ENCODE measurements around the gene BCAN. TPM values are rescaled to one million over a fixed set of nuclear protein-coding genes. Genes with fewer than 3 reads are reported as not detected.

The BCAN gene
- total and polyA plus RNA-seq, 2 experiments from 2014 or later: 0.23 to 0.86 TPM

- H3K4me1 ChIP-seq (ENCODE audit: low read depth): peaks cover 26% of the 10 kb centered on the region
- no peak overlapping the region for H3K4me3 ChIP-seq
- no peak overlapping the region for H3K27ac ChIP-seq
- peak; percentile 71 to 76 for DNase-seq (ENCODE audit: low read depth in 1 of 2, low spot score in 1 of 2)
- H3K9me3 ChIP-seq (ENCODE audit: low read depth): no peaks in the 10 kb centered on the region
- H3K36me3 ChIP-seq: no peaks in the 10 kb centered on the region
- peaks cover 56% of the 10 kb centered on the region for H3K27me3 ChIP-seq
- peak; percentile 96 for TF ChIP-seq CTCF (IDR thresholded peaks at IDR 0.05; ENCODE audit: low read depth, low read length)
These were observed 15.2 kb downstream of the BCAN start for GRCh38 chr1:156656806-156657740.

DNA sequence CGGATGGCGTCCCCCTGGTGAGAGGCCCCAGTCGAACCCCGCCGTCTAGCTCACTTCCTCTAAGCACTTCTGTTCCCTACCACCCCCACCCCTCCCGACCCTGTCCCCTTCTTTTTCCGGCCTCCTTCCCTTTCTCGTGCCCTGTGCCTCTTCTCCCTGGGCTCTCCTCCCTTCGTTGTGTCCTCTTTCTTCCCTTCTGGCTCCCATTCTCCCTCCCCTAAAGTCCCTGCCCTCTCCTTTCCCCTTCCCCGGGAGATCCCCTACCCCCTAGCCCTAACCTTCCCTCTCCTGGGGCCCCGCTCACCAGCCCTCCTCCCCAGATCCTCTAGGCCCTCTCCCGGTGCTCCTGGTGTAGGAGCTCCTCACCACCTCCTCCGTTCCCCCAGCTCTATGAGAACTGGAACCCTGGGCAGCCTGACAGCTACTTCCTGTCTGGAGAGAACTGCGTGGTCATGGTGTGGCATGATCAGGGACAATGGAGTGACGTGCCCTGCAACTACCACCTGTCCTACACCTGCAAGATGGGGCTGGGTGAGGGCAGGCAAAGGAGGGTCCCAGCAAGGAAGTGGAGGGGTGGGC, 15.9 kb downstream of the BCAN start:
- Histone ChIP-seq H3K27me3 (peaks cover 50% of the 10 kb centered on the region), H3K36me3 (no peaks in the 10 kb centered on the region), H3K4me1 (ENCODE audit: low read depth) (peaks cover 33% of the 10 kb centered on the region), H3K9me3 (ENCODE audit: low read depth) (no peaks in the 10 kb centered on the region), H3K4me3 (no peak overlapping the region), H3K27ac (no peak overlapping the region)
- DNase-seq (ENCODE audit: low read depth in 1 of 2, low spot score in 1 of 2): no peak
- TF ChIP-seq CTCF (IDR thresholded peaks at IDR 0.05; ENCODE audit: low read depth, low read length): no peak

GRCh38 chr1:156658496-156658895, 16.6 kb downstream of the BCAN start:
- Histone ChIP-seq H3K36me3 (no peaks in the 10 kb centered on the region), H3K27ac (no peak overlapping the region), H3K4me1 (ENCODE audit: low read depth) (peaks cover 40% of the 10 kb centered on the region), H3K9me3 (ENCODE audit: low read depth) (no peaks in the 10 kb centered on the region), H3K4me3 (no peak overlapping the region), H3K27me3 (peaks cover 45% of the 10 kb centered on the region)
- no peak for DNase-seq (ENCODE audit: low read depth in 1 of 2, low spot score in 1 of 2)
- TF ChIP-seq CTCF (IDR thresholded peaks at IDR 0.05; ENCODE audit: low read depth, low read length): no peak

- no peak for TF ChIP-seq CTCF (IDR thresholded peaks at IDR 0.05; ENCODE audit: low read depth, low read length)
- H3K27me3 ChIP-seq: peaks cover 39% of the 10 kb centered on the region
- no peak overlapping the region for H3K27ac ChIP-seq
- no peaks in the 10 kb centered on the region for H3K9me3 ChIP-seq (ENCODE audit: low read depth)
- DNase-seq (ENCODE audit: low read depth in 1 of 2, low spot score in 1 of 2): no peak
- H3K4me3 ChIP-seq: no peak overlapping the region
- no peaks in the 10 kb centered on the region for H3K36me3 ChIP-seq
- H3K4me1 ChIP-seq (ENCODE audit: low read depth): peaks cover 46% of the 10 kb centered on the region
These were observed 17.1 kb downstream of the BCAN start for GRCh38 chr1:156658945-156659574.

DNA sequence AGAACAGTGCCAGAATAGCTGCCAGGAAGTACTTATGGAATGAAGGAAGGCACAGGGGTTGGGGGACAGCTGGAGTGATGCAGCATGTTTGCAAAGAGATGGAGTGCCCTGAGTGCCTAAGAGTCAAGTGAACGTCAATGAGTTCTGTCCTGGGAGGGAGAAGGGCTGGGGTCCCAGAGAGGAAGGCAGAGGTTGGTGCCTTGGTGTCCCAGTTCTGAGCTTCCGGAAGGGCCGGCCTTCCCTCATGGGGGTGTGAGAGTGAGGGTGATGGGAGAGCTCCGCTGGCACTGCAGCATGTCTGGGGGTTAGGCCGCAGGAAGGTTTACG, 17.7 kb downstream of the BCAN start:
- TF ChIP-seq CTCF (IDR thresholded peaks at IDR 0.05; ENCODE audit: low read depth, low read length): no peak
- peaks cover 51% of the 10 kb centered on the region for H3K4me1 ChIP-seq (ENCODE audit: low read depth)
- no peak for DNase-seq (ENCODE audit: low read depth in 1 of 2, low spot score in 1 of 2)
- H3K9me3 ChIP-seq (ENCODE audit: low read depth): no peaks in the 10 kb centered on the region
- H3K27me3 ChIP-seq: peaks cover 33% of the 10 kb centered on the region
- H3K4me3 ChIP-seq: no peak overlapping the region
- no peak overlapping the region for H3K27ac ChIP-seq
- no peaks in the 10 kb centered on the region for H3K36me3 ChIP-seq
